GM21825 (cell line): ENCODE measurements around the gene SLC6A19.

ENCODE experiments used
- ATAC-seq: cut with Tn5 transposase; IDR thresholded peaks from one replicate; pipeline ENCODE4 v1.9.1; 2021; ENCODE audit warnings: mild to moderate bottlenecking, moderate library complexity; ENCODE audit not compliant: unreplicated experiment

The SLC6A19 gene

GRCh38 chr5:1208221-1208742, 6.9 kb downstream of the SLC6A19 start:
- no peak for ATAC-seq

DNA sequence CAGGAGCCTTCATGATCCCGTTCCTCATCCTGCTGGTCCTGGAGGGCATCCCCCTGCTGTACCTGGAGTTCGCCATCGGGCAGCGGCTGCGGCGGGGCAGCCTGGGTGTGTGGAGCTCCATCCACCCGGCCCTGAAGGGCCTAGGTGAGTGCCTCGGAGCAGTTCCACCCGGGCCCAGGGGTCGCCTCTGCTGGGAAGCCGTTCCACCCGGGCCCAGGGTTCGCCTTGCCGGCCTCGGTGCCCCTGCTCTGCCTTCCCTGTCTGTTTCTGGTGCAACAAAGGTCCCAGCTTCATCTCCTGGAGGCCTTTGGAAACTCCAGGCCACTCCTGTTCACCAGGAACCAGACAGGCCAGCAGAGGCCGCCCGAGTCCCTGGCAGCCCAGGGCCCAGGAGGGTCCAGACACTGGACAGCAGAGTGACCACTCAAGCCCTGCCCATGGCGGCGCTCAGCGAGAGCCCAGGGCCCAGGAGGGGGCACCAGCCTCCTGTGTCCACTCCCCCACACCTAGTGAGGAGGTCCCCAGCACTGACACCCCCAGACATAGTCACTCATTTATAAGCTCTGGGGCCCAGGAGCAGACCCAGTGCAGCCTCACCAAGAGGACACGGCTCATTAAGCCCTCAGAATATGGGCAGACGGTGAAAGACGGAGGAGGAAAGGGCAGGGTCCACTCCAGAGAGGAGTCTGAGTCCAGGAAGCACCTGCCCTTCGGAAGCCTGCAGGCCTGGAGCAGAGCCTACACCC, 7.5 kb downstream of the SLC6A19 start:
- ATAC-seq, result no peak

DNA sequence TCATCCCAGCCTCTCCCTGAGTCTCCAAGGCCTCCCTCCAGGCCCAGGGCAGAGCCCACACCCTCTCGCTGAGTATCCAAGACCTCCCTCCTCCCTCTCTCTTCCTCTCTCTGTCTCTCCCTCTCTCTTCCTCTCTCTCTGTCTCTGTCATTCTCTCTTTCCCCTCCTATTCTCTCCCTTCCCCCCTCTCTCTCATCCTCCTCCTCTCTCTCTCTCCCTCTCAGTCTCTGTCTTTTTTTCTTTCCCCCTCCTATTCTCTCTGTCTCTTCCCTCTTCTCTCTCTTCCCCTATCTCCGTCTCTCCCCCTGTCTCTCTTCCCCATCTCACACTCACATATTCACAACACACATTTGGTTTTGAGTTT, 8.1 kb downstream of the SLC6A19 start:
- no peak for ATAC-seq

DNA sequence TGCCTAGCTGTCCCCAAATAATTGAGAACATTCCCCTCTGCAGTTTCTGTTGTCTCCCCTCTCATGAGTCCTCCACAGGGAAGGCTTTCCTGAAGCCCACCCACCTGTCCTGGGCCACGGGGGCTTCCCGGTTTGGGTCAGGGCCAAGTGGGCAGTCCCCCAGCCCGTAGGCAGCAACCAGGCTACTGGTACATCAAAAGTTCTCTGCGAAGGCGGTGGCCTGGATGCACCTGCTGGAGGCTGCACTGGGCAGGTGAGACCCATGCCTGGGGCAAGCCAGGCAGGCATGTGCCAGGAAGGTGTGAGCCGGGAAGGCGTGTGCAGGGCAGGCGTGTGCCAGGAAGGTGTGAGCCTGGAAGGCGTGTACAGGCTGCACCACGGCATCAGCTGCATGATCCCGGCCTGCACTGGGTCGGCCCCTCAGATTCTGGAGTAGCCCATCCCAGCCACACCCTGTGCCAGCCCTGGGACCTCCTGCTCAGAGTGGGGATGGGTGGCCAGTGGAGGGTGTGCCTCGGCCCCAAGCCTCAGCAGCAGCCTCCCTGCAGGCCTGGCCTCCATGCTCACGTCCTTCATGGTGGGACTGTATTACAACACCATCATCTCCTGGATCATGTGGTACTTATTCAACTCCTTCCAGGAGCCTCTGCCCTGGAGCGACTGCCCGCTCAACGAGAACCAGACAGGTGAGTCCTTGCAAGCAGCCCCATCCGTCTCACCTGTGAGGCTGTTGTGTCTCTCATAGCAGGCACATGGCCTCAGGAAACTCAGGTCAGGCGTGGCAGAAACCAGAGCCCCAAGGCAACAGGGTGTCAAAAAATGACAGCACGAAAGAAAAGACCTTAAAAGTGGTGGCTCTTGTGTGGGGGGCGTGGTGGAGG, 8.7 kb downstream of the SLC6A19 start:
- ATAC-seq, result no peak

DNA sequence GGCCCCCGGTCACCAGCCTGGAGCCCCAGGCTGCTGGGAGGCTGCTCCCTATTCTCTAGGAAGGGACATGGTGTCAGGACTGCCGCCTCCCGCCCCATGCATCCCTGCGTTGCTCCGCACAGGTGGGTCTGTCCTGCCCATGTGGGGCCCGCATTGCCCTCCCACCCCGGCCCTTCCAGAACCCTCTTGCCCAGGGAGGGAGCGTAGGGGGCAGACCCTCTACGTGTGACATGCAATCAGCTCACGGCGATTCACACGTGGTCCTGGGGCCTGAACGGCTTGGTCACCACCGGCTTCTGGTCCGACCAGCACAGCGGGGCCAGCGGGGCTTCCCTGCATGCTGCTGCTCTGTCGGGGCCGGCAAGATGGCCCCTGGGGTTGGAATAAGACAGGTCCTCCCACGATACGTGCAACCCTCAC, 9.4 kb downstream of the SLC6A19 start:
- no peak for ATAC-seq

GRCh38 chr5:1211701-1212100, 10.3 kb downstream of the SLC6A19 start:
- no peak for ATAC-seq

DNA sequence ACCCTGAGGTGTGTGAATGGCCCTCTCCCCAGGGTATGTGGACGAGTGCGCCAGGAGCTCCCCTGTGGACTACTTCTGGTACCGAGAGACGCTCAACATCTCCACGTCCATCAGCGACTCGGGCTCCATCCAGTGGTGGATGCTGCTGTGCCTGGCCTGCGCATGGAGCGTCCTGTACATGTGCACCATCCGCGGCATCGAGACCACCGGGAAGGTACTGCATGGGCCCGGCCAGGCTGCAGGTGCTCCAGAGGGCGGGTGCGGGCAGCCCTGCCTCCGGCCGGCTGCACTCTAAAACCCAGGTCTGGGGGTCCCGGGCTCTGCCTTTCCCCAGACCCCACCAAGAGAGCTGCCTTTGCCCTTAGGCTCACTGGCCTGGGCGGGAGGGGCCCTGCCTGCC, 10.9 kb downstream of the SLC6A19 start:
- ATAC-seq, result no peak

DNA sequence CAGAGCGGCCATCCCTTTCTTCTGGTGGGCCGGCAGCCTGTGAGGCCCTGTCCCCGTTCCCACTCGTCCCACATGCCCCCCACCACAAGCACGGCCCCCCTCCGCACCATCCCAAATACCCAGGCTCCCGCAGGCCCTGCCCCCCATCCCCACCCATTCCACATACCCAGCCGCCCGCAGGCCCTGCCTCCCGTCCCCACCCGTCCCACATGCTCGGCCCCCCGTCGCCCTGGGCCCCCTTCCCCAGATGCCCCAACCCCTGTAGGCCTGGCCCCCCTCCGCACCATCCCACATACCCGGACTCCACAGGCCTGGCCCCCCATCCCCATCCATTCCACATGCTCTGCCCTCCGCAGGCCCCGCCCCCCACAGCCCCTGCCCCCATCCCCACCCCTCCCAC, 11.5 kb downstream of the SLC6A19 start:
- no peak for ATAC-seq

DNA sequence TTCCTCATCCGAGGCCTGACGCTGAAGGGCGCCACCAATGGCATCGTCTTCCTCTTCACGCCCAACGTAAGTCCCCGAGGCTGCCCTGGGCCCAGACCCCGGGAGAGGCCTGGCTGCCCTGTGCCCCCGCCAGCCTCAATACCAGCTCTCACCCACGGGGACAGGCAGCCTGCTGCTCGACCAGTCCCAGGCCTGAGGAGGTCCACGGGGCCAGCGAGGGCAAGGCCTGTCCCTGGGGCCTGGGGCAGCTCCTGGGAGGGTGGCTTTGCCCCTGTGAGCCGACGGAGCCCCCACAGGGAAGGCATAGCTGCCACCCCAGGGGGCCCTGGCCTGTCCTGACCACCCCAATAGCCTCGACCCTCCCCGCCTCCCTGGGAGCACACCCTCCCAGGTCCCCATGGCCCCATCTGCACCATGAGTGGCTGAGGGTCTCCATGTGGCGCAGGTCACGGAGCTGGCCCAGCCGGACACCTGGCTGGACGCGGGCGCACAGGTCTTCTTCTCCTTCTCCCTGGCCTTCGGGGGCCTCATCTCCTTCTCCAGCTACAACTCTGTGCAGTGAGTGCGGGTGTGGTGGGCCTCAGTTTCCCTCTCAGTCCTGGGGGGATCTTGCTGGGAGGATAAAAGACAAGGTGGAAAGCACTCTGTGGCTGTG, 12.2 kb downstream of the SLC6A19 start:
- no peak for ATAC-seq

DNA sequence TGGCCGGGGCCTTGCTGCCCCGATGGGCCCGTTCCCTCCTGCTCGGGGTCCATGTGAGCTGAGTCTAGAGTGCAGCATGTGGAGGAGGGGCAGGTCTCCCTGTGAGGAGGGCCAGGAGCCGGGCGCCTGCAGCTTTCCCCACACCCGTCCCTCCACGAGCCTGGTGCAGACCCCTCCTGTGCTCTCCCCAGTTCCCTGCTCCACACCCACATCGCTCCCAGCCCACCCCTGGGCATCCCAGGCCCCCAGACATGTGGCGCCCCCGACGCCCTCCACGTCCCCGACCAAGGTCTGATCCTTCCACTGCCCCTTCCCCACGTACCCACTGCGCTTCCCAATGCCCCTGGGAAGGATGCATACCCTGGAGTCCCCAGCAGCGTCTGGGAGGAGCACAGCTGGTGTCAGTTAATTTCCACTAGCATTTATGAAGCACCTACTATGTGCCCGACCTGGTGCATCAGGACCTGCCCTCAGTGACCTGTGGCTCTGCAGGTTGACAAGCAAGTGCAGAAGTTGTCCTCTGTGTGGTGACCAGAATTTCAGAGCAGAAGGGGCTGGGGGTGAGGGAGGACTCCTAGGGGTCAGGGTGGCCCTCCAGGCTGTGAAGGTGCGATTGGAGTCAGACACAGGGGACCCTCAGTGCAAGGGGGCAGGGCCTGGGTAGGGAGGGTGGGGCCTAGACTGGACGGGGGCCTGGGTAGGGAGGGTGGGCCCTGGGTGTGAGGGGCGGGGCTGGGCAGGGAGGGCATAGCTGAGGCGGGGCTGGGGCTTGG, 13.0 kb downstream of the SLC6A19 start:
- ATAC-seq, result no peak

DNA sequence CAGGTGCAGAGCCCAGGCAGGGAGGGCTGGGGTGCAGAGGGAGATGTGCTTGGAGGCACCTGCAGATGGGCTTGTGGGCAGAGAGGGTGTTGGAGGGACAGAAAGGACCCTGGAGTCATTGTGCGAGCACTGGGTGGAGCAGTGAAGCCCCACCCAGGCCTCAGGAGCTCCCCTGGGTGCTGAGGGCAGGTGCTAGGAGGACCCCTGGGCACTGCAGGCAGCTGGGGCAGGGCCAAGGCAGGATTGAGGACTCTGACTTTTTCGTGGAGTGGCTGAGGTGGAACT, 13.5 kb downstream of the SLC6A19 start:
- no peak for ATAC-seq

GRCh38 chr5:1215320-1216096, 14.1 kb downstream of the SLC6A19 start:
- no peak for ATAC-seq

GRCh38 chr5:1216211-1216917, 15.0 kb downstream of the SLC6A19 start:
- no peak for ATAC-seq

GRCh38 chr5:1216918-1217295, 15.5 kb downstream of the SLC6A19 start:
- ATAC-seq, result no peak

DNA sequence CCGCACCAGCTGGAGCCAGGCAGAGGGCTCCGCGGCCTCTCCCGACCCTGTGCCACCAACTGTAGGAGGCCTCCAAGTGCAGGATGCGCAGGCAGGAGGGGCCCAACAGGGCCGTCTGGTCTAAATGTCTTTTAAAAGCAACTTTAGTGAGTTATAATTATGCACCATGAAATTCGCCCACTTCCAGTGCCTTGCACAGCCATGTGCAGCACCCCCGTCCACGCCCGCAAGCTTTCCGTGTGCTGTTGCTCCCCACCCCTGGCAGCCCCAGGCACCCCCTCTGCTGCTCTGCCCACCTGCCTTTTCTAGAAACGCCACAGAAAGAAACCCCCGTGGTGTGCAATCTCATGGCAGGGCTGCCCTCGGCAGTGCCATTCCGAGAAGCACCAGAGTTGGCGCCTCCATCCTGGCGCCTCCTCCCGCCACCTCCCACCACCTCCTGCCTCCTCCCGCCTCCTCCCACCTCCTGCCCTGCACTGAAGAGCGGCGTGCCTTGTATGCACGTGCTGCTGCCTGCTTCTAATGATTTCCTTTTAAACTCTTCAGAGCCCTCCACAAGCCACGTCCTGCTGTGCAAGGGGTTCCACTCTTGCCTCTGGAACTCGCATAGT, 16.3 kb downstream of the SLC6A19 start:
- ATAC-seq, result no peak

- ATAC-seq, result no peak
Measured at GRCh38 chr5:1218351-1219080, 17.1 kb downstream of the SLC6A19 start.

DNA sequence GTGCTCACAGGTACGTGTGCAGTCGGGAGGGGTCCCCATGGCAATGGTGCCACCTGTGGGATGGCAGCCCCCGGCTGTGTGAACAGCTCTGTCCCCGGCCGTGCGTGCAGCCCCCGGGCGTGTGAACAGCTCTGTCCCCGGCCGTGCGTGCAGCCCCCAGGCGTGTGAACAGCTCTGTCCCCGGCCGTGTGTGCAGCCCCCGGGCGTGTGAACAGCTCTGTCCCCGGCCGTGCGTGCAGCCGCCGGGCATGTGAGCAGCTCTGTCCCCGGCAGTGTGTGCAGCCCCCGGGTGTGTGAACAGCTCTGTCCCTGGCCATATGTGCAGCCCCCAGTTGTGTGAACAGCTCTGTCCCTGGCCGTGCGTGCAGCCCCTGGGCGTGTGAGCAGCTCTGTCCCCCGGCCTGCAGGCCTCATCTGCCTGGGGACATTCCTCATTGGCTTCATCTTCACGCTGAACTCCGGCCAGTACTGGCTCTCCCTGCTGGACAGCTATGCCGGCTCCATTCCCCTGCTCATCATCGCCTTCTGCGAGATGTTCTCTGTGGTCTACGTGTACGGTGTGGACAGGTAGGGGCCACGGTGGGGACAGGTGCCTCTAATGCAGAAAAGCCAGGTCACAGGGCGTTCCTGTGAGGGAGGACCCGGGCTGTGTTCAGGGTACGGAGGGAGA, 17.8 kb downstream of the SLC6A19 start:
- no peak for ATAC-seq

- no peak for ATAC-seq
Measured at GRCh38 chr5:1219768-1220100, 18.3 kb downstream of the SLC6A19 start.
